ENCODE measurements around the gene FTO. TPM values are rescaled to one million over a fixed set of nuclear protein-coding genes. Genes with fewer than 3 reads are reported as not detected.
A peak's percentile ranks its signal among the peaks of the same experiment; 100 is the strongest.
"Not testable (repeated sequence)": the region's sequence is repeated elsewhere in the genome, so short reads cannot be mapped to it uniquely, and the experiment has no call there.

Gene FTO
- total RNA-seq, 2 donors from 2014 or later: 72.7 to 73.6 TPM

- WGBS: 46% methylated on average over 2 of the region's 2 CpGs
- peak; percentile 33 for DNase-seq (ENCODE audit: low spot score)
- Histone ChIP-seq H3K27ac (no peak overlapping the region), H3K4me3 (no peak overlapping the region), H3K4me1 (replicated peaks) (no peaks in the 10 kb centered on the region), H3K36me3 (no peaks in the 10 kb centered on the region), H3K27me3 (replicated peaks; ENCODE audit: insufficient read depth) (no peaks in the 10 kb centered on the region), H3K9me3 (no peaks in the 10 kb centered on the region)
- intact Hi-C loops (cut with DNase I): no loop called here
- no peak for TF ChIP-seq CTCF (IDR thresholded peaks at IDR 0.05)
- peak; percentile 38 for TF ChIP-seq POLR2AphosphoS5 (IDR thresholded peaks at IDR 0.05)
Measured at GRCh38 chr16:53839150-53839549, 135.2 kb downstream of the FTO start.

GRCh38 chr16:53840456-53840855 is 136.5 kb downstream of the FTO start:
- H3K27ac ChIP-seq: no peak overlapping the region
- no peak for TF ChIP-seq POLR2A (IDR thresholded peaks at IDR 0.05)
- no peak for TF ChIP-seq CTCF (IDR thresholded peaks at IDR 0.05)
- no peak for TF ChIP-seq POLR2AphosphoS5 (IDR thresholded peaks at IDR 0.05)

GRCh38 chr16:53841884-53842283 is 137.9 kb downstream of the FTO start:
- H3K27ac ChIP-seq: no peak overlapping the region

More at GRCh38 chr16:53840456-53840855, 136.5 kb downstream of the FTO start:
- no peaks in the 10 kb centered on the region for H3K27me3 ChIP-seq (replicated peaks; ENCODE audit: insufficient read depth)
- no peak overlapping the region for H3K4me3 ChIP-seq
- intact Hi-C loops (cut with DNase I): no loop called here
- no peaks in the 10 kb centered on the region for H3K9me3 ChIP-seq
- 69% methylated on average over 4 of the region's 4 CpGs for WGBS
- no peaks in the 10 kb centered on the region for H3K4me1 ChIP-seq (replicated peaks)
- H3K36me3 ChIP-seq: no peaks in the 10 kb centered on the region
- no peak for DNase-seq (ENCODE audit: low spot score)

GRCh38 chr16:53843084-53843483 is 139.1 kb downstream of the FTO start:
- no peak for TF ChIP-seq POLR2AphosphoS5 (IDR thresholded peaks at IDR 0.05)
- no peak for TF ChIP-seq POLR2A (IDR thresholded peaks at IDR 0.05)
- no peak for TF ChIP-seq CTCF (IDR thresholded peaks at IDR 0.05)
- H3K4me1 ChIP-seq (replicated peaks): no peaks in the 10 kb centered on the region
- H3K36me3 ChIP-seq: no peaks in the 10 kb centered on the region
- DNase-seq (ENCODE audit: low spot score): no peak
- no peak overlapping the region for H3K27ac ChIP-seq
- H3K9me3 ChIP-seq: no peaks in the 10 kb centered on the region
- intact Hi-C loops (cut with DNase I): no loop called here
- H3K27me3 ChIP-seq (replicated peaks; ENCODE audit: insufficient read depth): no peaks in the 10 kb centered on the region
- H3K4me3 ChIP-seq: no peak overlapping the region
- 91% methylated on average over 1 of the region's 1 CpG for WGBS

More at GRCh38 chr16:53841884-53842283, 137.9 kb downstream of the FTO start:
- no peaks in the 10 kb centered on the region for H3K9me3 ChIP-seq
- no peaks in the 10 kb centered on the region for H3K4me1 ChIP-seq (replicated peaks)
- no peaks in the 10 kb centered on the region for H3K27me3 ChIP-seq (replicated peaks; ENCODE audit: insufficient read depth)
- no peaks in the 10 kb centered on the region for H3K36me3 ChIP-seq
- DNase-seq (ENCODE audit: low spot score): no peak
- H3K4me3 ChIP-seq: no peak overlapping the region
- intact Hi-C loops (cut with DNase I): no loop called here
- TF ChIP-seq POLR2AphosphoS5 (IDR thresholded peaks at IDR 0.05) (no peak), CTCF (IDR thresholded peaks at IDR 0.05) (no peak), POLR2A (IDR thresholded peaks at IDR 0.05) (no peak)
- 45% methylated on average over 2 of the region's 2 CpGs for WGBS

- intact Hi-C loops (cut with DNase I): no loop called here
- 80% methylated on average over 3 of the region's 3 CpGs for WGBS
- no peaks in the 10 kb centered on the region for H3K36me3 ChIP-seq
- TF ChIP-seq CTCF (IDR thresholded peaks at IDR 0.05) (no peak), POLR2A (IDR thresholded peaks at IDR 0.05) (no peak), POLR2AphosphoS5 (IDR thresholded peaks at IDR 0.05) (no peak)
- DNase-seq (ENCODE audit: low spot score): no peak
- H3K27me3 ChIP-seq (replicated peaks; ENCODE audit: insufficient read depth): no peaks in the 10 kb centered on the region
- no peaks in the 10 kb centered on the region for H3K4me1 ChIP-seq (replicated peaks)
- H3K27ac ChIP-seq: no peak overlapping the region
- no peaks in the 10 kb centered on the region for H3K9me3 ChIP-seq
- no peak overlapping the region for H3K4me3 ChIP-seq
Measured at GRCh38 chr16:53844804-53845203, 140.8 kb downstream of the FTO start.

GRCh38 chr16:53846549-53846948 is 142.6 kb downstream of the FTO start:
- H3K4me3 ChIP-seq; H3K9me3 ChIP-seq; H3K36me3 ChIP-seq; H3K4me1 ChIP-seq (replicated peaks); DNase-seq (ENCODE audit: low spot score); H3K27ac ChIP-seq; H3K27me3 ChIP-seq (replicated peaks; ENCODE audit: insufficient read depth); intact Hi-C loops (cut with DNase I): not testable (repeated sequence)
- 83% methylated on average over 5 of the region's 5 CpGs for WGBS

Measured in prostate gland (tissue), 2 donors.